GM20000 (cell line): ENCODE results near the gene SPATA46.

ENCODE experiments used
- DNase-seq: peaks from one replicate; pipeline ENCODE4 v3.0.0; 2012; ENCODE audit warnings: low spot score
- CTCF ChIP-seq: IDR thresholded peaks from 2 replicates; pipeline ENCODE4 v1.5.1; 2012; ENCODE audit warnings: mild to moderate bottlenecking, control low read depth; ENCODE audit errors: extremely low read depth, missing control alignments

SPATA46 gene

GRCh38 chr1:162416215-162416614 is 39.6 kb upstream of the SPATA46 start:
- no peak for DNase-seq

DNA sequence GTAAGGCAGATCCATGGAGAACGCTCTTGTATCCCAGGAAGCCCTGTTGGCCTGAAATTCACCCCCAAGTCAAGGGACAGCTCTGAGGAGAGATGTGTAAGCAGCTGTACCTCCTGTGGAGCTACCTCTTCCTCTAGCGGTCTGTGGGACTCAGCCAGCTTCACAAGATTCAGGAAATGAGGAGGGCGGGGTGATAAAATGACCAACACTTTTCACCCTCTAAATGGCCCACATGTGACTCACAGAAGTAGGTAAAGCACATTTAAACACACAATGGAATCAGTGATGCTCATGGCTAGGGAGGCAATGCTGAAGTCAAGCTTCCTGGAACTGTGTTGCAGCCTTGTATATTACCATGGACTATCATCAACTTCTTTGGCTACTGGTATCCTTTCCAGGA is 35.3 kb upstream of the SPATA46 start, which contains the start of gene SH2D1B:
TSS of gene SH2D1B (minus strand) at position 135 of the 400 bp plus-strand sequence. CDS start at position 15, 120 bp downstream.
- DNase-seq = no peak
- TF ChIP-seq CTCF = no peak

More at GRCh38 chr1:162416215-162416614, 39.6 kb upstream of the SPATA46 start:
- TF ChIP-seq CTCF = no peak

DNA sequence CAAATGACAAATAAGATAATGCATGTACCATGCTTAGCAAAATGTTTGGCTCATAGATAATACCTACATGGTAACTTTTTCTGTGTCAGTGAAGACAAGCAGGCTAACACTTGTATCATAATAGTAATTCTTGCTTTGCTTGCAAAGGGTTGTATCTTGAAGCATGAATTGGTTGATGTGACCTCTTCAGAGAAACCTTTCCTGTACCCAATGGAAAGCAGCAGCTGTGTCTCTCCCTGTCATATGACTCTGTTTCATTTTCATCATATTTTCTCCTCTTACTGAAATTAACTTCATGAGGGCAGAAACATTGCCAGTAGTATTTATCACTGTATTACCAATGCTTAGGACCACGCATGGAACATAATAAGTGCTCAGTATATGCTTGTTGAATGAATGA is 30.9 kb upstream of the SPATA46 start:
- DNase-seq = no peak
- TF ChIP-seq CTCF = no peak

GRCh38 chr1:162406811-162407210 is 30.2 kb upstream of the SPATA46 start:
- no peak for DNase-seq
- no peak for TF ChIP-seq CTCF

GRCh38 chr1:162405800-162406199 is 29.1 kb upstream of the SPATA46 start:
- no peak for DNase-seq
- TF ChIP-seq CTCF = no peak

- TF ChIP-seq CTCF = no peak
- no peak for DNase-seq
Measured at GRCh38 chr1:162404550-162405160, 28.0 kb upstream of the SPATA46 start.

DNA sequence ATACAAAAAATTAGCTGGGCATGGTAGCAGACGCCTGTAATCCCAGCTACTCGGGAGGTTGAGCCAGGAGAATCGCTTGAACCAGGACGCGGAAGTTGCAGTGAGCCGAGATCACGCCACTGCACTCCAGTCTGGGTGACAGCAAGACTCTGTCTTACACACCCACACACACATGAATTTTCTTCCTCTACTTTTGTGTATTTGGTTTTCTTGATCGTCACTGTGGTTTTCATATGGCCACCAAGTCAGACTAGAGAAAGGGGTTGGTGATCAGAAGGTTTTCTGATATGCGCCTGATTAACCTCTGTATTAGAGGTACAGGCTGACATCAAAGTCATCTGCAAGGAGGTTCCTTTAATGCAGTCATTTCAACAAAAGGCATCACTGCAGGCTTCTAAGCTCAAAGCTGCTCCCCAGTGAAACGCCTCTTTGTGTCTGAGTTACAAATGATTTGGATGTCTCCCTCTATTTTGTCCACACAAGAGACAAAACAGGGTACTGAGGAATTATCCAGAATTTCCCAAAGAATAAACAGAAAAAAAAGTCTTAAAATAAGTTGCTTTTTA is 24.2 kb upstream of the SPATA46 start:
- DNase-seq = no peak

More for the DNA sequence above, 24.2 kb upstream of the SPATA46 start:
- no peak for TF ChIP-seq CTCF
